Transverse colon (tissue), 4 donors: ENCODE data around the gene METAP2. TPM values are rescaled to one million over a fixed set of nuclear protein-coding genes. Genes with fewer than 3 reads are reported as not detected.
"Not testable (repeated sequence)": the region's sequence is repeated elsewhere in the genome, so short reads cannot be mapped to it uniquely, and the experiment has no call there.

ENCODE experiments used
- DNase-seq: peaks from one replicate; pipeline ENCODE4 v3.0.0-alpha.2; 2019
- H3K27ac ChIP-seq, 4 donors: fragments of 200-600 bp; sonication (generic); 2 replicates each; pipeline ENCODE4 v1.5.1; 2016 to 2018; ENCODE audit warnings: inconsistent platforms in 4 of 4
- H3K27me3 ChIP-seq: fragments of 200-600 bp; sonication (generic); 2 replicates; pipeline ENCODE4 v1.5.1; 2017; ENCODE audit warnings: inconsistent platforms
- H3K36me3 ChIP-seq, 4 donors: fragments of 200-600 bp; sonication (generic); 2 replicates each; pipeline ENCODE4 v1.5.1; 2017 to 2019; ENCODE audit warnings: inconsistent platforms in 4 of 4
- H3K4me1 ChIP-seq, 4 donors: fragments of 200-600 bp; sonication (generic); 2 replicates each; pipeline ENCODE4 v1.5.1; 2017 to 2020; ENCODE audit warnings: inconsistent platforms in 4 of 4
- H3K4me3 ChIP-seq, 4 donors: fragments of 200-600 bp; sonication (generic); 1 replicate in 1 of 4; 2 replicates in 3 of 4; pipeline versions ENCODE4 v1.5.1 to v1.6.1; 2017 to 2019; ENCODE audit warnings: inconsistent platforms in 4 of 4
- H3K9me3 ChIP-seq, 2 donors: fragments of 200-600 bp; sonication (generic); 2 replicates each; pipeline ENCODE4 v1.5.1; 2017 to 2019; ENCODE audit warnings: inconsistent platforms in 2 of 2
- CTCF ChIP-seq, 5 experiments: fragments of 200-600 bp in 3 of 5; fragments of 450-650 bp in 2 of 5; sonication (generic) in 3 of 5; IDR thresholded peaks; 1 replicate in 2 of 5; 2 replicates in 3 of 5; pipeline ENCODE4 v1.5.1; 2016 to 2017; ENCODE audit warnings: antibody characterized with exemption in 5 of 5, inconsistent platforms in 3 of 5, mild to moderate bottlenecking in 2 of 5, moderate library complexity in 1 of 5
- EP300 ChIP-seq: sonication (generic); formaldehyde crosslinking; IDR thresholded peaks from one replicate; pipeline ENCODE4 v1.6.1; 2017; ENCODE audit warnings: antibody characterized with exemption, low read depth
- POLR2A ChIP-seq: fragments of 450-650 bp; IDR thresholded peaks from one replicate; pipeline ENCODE4 v1.6.1; 2016; ENCODE audit warnings: antibody characterized with exemption, mild to moderate bottlenecking, moderate library complexity
- POLR2AphosphoS5 ChIP-seq, 3 donors: sonication (generic); formaldehyde crosslinking; IDR thresholded peaks; one replicate each; pipeline ENCODE4 v1.6.1; 2016; ENCODE audit warnings: antibody characterized with exemption in 3 of 3
- WGBS, 2 donors: methylation state at CpG; one replicate each; pipeline ENCODE4 v1.1.5; 2018; ENCODE audit warnings: low coverage in 1 of 2; 5-methylcytosine and 5-hydroxymethylcytosine counted together
- in situ Hi-C, 4 donors: fragments of 200-750 bp; cut with MboI; loops; one replicate each; pipeline versions ENCODE4 v1.15.0 to v1.15.1; 2017; ENCODE audit warnings: low sequenced_read_pairs in 3 of 4, low pct_ligation_motif_present in 1 of 4, low pct_unique_long_range_greater_than_20kb in 1 of 4
- intact Hi-C: fragments of 100-400 bp; cut with DNase I; formaldehyde crosslinking; loops from one replicate; pipeline ENCODE4 v1.15.1; 2023; ENCODE audit warnings: low total_unique reads
- total RNA-seq, 4 donors: library from RNA; depleted of rRNA; stranded (reverse); fragments of >200 nt; gene quantifications; one replicate each; pipeline ENCODE4 v1.1.0, GENCODE V29; 2016

The METAP2 gene
- total RNA-seq, 4 donors from 2014 or later = 5.2 to 59.7 (median 42.7) TPM

GRCh38 chr12:95481072-95481471, 7.1 kb downstream of the METAP2 start:
- DNase-seq = no peak
- Histone ChIP-seq H3K4me3 (no peak overlapping the region), H3K4me1 (peaks cover 3 to 15% (median 11%) of the 10 kb centered on the region in 4 donors), H3K27ac (no peak overlapping the region), H3K36me3 (peaks cover 0 to 21% (median 0%) of the 10 kb centered on the region in 4 donors), H3K9me3 (no peaks in the 10 kb centered on the region), H3K27me3 (no peaks in the 10 kb centered on the region)
- 80% methylated on average over 3 of the region's 3 CpGs; no CpG with 5 or more reads in 1 of the 2 donors for WGBS, 2 donors
- intact Hi-C loops (no loop called here), in situ Hi-C loops (no loop called here)
- TF ChIP-seq POLR2AphosphoS5 (IDR thresholded peaks at IDR 0.05) = no peak
- TF ChIP-seq EP300 = no peak
- TF ChIP-seq POLR2A = no peak
- no peak for TF ChIP-seq CTCF (IDR thresholded peaks at IDR 0.05)

- intact Hi-C loops = no loop called here
- Histone ChIP-seq H3K4me1 (peaks cover 3 to 12% (median 11%) of the 10 kb centered on the region in 4 donors), H3K27me3 (no peaks in the 10 kb centered on the region), H3K4me3 (no peak overlapping the region), H3K27ac (no peak overlapping the region), H3K36me3 (peaks cover 0 to 19% (median 3%) of the 10 kb centered on the region in 4 donors), H3K9me3 (no peaks in the 10 kb centered on the region)
- WGBS, 2 donors = 89 to 90% methylated on average over 3 to 7 of the region's 7 CpGs
- TF ChIP-seq EP300 = no peak
- TF ChIP-seq POLR2AphosphoS5 (IDR thresholded peaks at IDR 0.05) = no peak
- TF ChIP-seq CTCF (IDR thresholded peaks at IDR 0.05) = no peak
- no peak for TF ChIP-seq POLR2A
- DNase-seq = no peak
- in situ Hi-C loops = no loop called here
Observed at GRCh38 chr12:95481888-95482287, 7.9 kb downstream of the METAP2 start.

- H3K27me3 ChIP-seq, H3K9me3 ChIP-seq, H3K27ac ChIP-seq, intact Hi-C loops, in situ Hi-C loops, DNase-seq, H3K4me3 ChIP-seq: not testable (repeated sequence)
- H3K36me3 ChIP-seq = peaks cover 0 to 15% (median 6%) of the 10 kb centered on the region in 4 donors
- WGBS, 2 donors = 92 to 100% methylated on average over 4 to 6 of the region's 6 CpGs
- peaks cover 3 to 12% (median 11%) of the 10 kb centered on the region in 4 donors for H3K4me1 ChIP-seq
Observed at GRCh38 chr12:95482564-95482963, 8.6 kb downstream of the METAP2 start.

GRCh38 chr12:95484524-95484923, 10.6 kb downstream of the METAP2 start:
- no peaks in the 10 kb centered on the region for H3K9me3 ChIP-seq
- no peak overlapping the region for H3K4me3 ChIP-seq
- H3K27me3 ChIP-seq = no peaks in the 10 kb centered on the region
- intact Hi-C loops (no loop called here), in situ Hi-C loops (no loop called here)
- no peak for DNase-seq
- no peak for TF ChIP-seq EP300
- TF ChIP-seq POLR2AphosphoS5 (IDR thresholded peaks at IDR 0.05) = peak; percentile 30 to 78 (median 45)
- no peak for TF ChIP-seq POLR2A
- H3K36me3 ChIP-seq = peaks cover 0 to 15% (median 4%) of the 10 kb centered on the region in 4 donors
- peak overlapping the region in 2 of 4 donors; percentile 6 to 24 for H3K27ac ChIP-seq
- peaks cover 3 to 12% (median 11%) of the 10 kb centered on the region in 4 donors for H3K4me1 ChIP-seq

GRCh38 chr12:95487024-95487423, 13.1 kb downstream of the METAP2 start:
- no peak for DNase-seq
- intact Hi-C loops (no loop called here), in situ Hi-C loops (no loop called here)
- H3K27ac ChIP-seq = no peak overlapping the region
- H3K4me3 ChIP-seq = no peak overlapping the region
- H3K4me1 ChIP-seq = peaks cover 0 to 6% (median 1%) of the 10 kb centered on the region in 4 donors
- WGBS, 2 donors = 73 to 75% methylated on average over 2 of the region's 2 CpGs
- TF ChIP-seq POLR2AphosphoS5 (IDR thresholded peaks at IDR 0.05) (no peak), EP300 (no peak), CTCF (IDR thresholded peaks at IDR 0.05) (no peak), POLR2A (no peak)
- H3K27me3 ChIP-seq = no peaks in the 10 kb centered on the region
- no peaks in the 10 kb centered on the region for H3K9me3 ChIP-seq
- peaks cover 0 to 20% (median 10%) of the 10 kb centered on the region in 4 donors for H3K36me3 ChIP-seq
